ENCODE measurements around the gene PRR30.
A peak's percentile ranks its signal among the peaks of the same experiment; 100 is the strongest.

The PRR30 gene

DNA sequence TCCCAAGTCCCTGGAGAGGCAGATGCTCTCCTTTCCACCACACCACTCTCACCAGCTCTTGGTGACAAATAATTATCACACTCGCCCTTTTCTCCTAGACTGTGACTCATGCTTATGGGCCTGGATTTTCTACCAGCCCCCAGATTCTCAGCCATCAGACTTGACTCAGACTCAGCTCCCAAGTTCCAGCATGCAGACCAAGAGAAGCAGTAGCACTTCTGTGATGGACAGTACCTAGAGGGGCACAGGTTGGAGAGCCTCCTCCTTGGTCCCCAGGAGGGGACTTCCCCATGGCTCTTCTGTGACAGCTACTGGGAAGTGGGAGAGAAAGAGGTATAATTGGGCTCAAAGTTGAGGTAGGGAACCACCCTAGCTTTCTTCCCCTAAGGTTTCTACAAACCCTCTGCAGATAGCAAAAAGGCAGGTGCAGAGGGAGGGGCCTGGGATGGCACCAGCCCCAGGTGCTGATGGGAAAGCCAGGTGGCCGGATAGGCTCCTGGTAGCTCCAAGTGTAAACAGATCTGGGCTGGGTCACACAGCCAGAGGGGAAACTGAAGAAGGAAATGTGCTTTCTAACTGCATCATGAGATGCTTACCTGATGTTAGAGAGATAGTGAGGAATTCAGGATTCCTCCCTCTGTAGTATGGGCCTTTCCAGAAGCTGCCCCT lies 13.7 kb upstream of the PRR30 start:
- DNase-seq: no peak

GRCh38 chr2:27152102-27152795 lies 13.0 kb upstream of the PRR30 start:
- DNase-seq: no peak

- DNase-seq: no peak
Observed at GRCh38 chr2:27150639-27151230, 11.5 kb upstream of the PRR30 start.

GRCh38 chr2:27149570-27150405 lies 10.6 kb upstream of the PRR30 start:
- DNase-seq: no peak

- DNase-seq: no peak
Observed at GRCh38 chr2:27148801-27149439, 9.7 kb upstream of the PRR30 start, which contains the start of gene TCF23. Gene TCF23, plus strand, starts transcription at chr2:27149004. Its CDS starts 130 bp downstream, at chr2:27149134.

- DNase-seq: no peak
Observed at GRCh38 chr2:27147935-27148334, 8.7 kb upstream of the PRR30 start.

- no peak for DNase-seq
Observed at GRCh38 chr2:27145682-27146081, 6.5 kb upstream of the PRR30 start.

DNA sequence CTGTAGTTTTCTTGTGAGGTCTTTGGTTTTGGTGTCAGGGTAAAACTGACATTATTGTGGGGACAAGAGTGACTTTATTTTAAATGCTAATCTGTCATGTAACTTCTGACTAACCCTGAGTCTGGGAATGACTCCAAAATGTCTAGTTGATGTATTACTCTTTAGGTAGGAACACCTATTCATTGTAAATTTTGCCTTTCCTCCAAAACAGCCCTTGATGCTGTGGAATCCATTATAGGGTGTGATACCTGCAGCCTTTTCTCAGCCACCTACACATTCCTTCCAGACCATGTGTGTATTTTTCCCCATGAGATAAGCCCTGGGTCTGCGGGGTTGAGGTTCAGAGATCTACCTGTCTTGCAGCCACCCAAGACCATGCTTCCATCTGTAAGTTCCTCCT lies 4.1 kb upstream of the PRR30 start:
- DNase-seq: no peak

- DNase-seq: no peak
Observed at GRCh38 chr2:27138111-27138510, 1.1 kb downstream of the PRR30 start.

DNA sequence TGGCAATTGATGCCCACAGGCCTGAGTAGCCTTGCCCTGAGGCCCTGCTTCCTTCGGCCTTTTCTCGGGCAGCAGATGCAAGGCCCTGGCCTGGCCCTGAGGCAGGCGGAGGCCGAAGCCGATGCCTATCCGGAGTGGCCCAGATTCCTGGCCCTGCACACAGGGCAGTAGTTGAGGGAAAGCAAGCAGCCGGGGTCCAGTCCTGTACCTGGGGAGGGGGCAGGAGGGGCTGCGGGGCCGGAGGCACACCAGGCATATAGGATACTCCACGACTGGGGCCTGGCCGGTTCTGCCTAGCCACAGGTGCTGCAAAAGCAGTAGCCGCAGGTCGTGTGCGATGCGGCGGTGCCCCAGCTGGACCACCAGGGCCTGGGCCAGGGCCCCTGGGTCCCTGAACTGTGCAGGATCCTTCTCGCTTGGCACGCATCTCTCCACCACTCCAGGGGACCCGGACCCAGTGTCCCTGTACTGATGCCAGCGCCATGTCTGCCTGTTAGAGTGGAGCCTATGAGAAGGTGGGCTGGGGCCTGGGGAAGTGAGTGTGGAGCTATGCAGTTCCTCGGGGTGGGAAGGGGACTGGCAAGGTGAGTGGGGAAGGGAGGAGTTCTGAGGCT lies 1.8 kb downstream of the PRR30 start:
- DNase-seq: no peak

DNA sequence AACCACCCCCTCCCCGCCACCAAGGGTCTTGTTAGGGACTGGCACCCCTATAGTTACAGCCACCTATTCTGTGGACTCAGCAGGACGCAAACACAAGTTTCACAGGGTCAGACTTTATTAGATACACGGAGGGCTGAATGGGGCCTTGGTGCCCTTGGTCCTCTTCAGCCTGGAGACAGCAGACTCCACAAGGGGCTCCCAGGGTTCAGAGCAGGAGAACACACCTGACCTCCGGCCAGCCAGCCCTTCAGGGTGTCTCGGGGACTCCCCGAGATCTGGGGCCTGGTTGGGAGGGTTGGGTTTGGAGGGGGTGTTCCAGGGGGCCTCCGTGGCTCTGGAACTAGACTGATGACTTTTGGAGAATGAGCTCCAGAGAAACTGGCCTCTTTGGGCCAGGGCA lies 2.5 kb downstream of the PRR30 start:
- no peak for DNase-seq

DNA sequence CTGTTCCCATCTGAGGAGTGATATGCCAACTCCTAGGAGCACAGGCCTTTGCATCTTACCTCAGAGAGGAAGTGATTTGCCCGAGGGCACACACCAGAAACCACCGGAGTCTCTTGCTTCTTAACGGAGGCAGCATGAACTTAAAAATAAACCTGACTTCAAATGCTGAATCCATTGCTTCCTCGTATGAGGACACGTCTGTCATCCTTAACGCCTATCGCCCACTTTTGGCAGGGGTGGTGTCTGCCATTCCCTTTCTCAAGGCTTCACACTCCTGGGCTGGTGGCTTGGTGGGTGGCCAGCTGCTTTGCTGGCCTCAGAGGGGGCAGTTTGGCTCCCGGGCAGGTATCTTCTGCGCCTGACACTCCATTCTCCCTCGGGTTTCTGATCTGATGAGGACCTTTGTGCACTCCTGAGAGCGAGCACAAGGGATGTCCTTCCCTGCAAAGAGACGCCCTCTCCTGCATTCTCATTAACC lies 3.7 kb downstream of the PRR30 start:
- no peak for DNase-seq

GRCh38 chr2:27134781-27135477 lies 4.3 kb downstream of the PRR30 start:
- no peak for DNase-seq

DNA sequence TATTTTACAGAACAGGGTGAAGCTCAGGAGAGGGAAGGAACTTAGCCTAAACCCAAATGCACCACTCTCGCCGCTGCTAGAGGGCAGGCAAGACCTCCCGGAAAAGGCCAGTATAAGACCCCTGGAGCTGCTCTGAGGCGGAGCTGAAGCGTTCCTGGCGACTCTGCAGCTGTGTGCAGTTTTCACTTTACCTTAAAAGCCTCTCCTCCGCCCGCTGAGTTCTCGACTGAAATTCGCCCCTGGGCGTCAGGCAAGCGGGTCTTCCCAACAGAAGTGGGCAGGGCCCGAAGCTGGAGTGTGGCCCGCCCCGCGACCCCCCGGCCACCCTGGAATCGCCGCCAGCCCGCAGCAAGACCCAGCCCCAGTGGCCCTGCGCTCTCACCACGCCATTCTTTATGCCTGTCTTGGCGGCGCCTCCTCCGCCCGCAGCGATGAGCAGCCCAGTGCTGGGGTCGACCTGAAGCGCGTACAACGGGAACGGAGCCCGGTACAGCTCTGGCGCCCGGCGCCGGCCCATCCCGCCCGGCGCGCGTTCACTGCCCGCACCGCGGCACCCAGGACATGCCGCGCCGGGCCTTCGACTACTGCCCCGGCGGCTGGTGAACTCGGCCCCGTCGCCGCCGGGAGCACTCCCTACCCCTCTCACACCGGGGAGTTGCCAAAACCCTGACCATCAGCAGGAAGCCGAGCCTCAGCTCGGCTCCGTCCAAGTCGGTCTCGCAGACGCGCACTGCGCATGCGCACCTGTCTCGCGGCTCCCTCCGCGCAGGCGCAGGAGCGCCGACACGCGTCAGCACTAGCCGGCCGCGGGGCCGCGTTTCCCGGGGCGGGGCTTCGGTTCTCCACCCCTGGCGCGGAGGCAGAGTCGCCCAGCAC lies 5.1 kb downstream of the PRR30 start, which contains the start of gene PREB:
Gene PREB, minus strand, starts transcription at position 732 of the 876 bp plus-strand sequence. Its CDS starts 215 bp downstream, at position 517.
- peak; percentile 87 for DNase-seq

DNA sequence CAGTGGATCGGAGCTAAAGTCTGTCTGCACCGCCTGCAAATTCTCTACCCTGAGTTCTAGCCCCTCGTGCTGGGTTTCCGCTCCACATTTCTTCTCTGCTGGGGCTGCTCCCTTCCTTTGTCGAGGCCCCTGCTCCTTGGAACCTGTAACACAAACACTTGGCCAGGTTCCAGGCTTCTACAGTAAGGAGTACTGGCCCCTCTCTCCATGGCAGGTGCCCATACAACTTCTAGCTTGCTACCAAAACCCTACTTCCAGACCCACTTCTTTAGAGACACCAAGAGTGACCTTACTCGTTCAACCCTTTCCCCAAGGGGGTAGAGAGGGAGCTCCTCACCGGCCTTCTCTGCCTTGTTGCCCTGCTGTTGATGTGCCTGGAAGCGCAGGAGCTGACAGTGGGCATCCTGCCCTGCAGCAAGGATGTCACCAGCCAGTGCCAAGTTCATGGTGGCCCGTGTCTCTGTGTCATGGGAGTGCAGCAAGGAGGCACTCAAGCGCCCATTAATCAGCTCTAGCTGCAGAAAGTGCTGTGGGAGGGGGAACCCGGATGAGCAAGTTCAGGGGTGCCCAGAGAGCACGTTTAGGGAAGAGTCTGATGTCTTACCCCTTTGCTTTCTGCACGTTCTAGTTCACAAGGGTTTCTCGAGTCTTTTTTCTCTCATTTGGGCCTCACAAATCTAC lies 5.9 kb downstream of the PRR30 start:
- DNase-seq: no peak

- no peak for DNase-seq
Observed at GRCh38 chr2:27131429-27131828, 7.8 kb downstream of the PRR30 start.

- DNase-seq: no peak
Observed at GRCh38 chr2:27130396-27130795, 8.8 kb downstream of the PRR30 start.

GRCh38 chr2:27128668-27129571 lies 10.3 kb downstream of the PRR30 start:
- no peak for DNase-seq
